IPS DF 4.7 (cell line): ENCODE data around the gene LORICRIN.
"Not testable (repeated sequence)": the region's sequence is repeated elsewhere in the genome, so short reads cannot be mapped to it uniquely, and the experiment has no call there.

ENCODE experiments used
- DNase-seq: peaks from one replicate; pipeline ENCODE4 v3.0.0-alpha.2; 2013; ENCODE audit warnings: low spot score; ENCODE audit errors: extremely low read depth

LORICRIN gene

DNA sequence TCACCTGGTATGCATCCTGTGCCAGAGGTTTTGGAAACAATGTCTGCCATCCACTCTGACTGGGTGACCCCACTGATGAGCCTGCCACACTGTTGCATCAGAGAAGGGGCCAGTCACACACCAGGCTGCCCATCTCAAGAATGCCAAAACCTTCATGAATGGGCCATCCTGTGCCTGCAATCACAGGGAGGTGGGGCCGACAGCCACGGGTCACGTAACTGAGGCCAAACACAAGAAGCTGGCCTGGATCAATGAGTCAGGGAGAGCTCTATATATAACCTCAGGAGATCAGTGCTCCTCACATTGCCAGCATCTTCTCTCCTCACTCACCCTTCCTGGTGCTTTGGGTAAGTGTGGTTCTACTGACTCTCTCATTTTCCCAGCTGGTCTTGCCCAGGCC is at the start of gene LORICRIN:
Gene LORICRIN, plus strand, starts transcription at position 301 of the 400 bp plus-strand sequence. CDS start 1,263 bp downstream, outside the sequence.
- no peak for DNase-seq

DNA sequence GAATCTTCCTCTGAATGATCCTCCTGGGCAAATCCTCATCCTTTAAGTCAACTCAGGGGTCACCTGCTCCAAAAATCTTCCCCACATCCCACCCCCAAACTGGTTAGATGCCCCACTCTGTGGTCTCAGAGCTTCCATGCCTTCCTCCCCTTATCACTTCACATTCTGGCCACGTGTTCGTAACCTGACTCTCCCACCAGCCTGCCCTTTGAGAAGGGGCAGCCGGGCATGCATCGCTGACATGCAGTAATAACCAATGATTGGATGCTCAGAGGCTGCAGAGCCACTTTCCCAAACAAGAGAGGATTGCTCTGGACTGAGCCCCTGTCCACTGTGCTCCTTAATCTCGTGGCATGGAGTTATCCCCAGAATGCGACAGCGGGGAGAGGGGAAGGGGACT is 49.3 kb upstream of the LORICRIN start:
- no peak for DNase-seq

GRCh38 chr1:153212201-153212600 is 47.3 kb upstream of the LORICRIN start:
- DNase-seq: no peak

DNA sequence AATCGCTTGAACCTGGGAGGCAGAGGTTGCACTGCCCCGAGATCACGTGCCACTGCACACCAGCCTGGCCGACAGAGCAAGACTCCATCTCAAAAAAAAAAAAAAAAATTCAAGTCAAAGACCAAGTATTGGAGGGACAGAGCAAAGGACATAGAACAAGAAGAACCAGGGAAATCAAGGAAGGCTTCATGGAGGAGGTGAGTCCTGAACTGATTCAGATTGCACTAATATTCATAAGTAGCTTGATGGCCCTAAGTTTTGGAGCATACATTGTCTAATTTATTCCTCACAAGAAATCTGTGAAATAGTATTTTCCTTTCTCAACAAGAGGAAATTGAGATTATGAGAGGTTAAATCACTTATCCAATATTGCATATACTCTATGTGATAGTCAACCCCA is 46.0 kb upstream of the LORICRIN start:
- no peak for DNase-seq

DNA sequence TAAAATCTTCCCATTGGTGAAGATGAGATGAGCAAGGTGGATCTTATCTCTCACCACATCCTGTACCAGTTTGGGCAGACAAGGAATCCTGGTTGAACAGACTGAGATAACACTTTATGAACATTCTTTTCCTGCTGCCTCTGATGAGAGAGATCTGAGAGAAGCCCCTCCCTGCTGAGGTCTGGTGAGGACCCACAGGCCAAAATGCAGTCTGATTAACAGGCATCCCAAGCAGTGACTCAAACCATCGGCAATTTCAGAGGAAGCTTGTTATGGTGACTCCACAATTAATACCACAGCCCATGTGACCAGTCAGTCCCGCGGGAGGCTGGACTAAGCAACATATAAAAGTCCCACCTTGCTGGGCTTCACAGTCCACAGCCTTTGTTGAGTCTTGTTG is 42.3 kb upstream of the LORICRIN start, which contains the start of gene PRR9:
Gene PRR9, plus strand, starts transcription at position 373 of the 400 bp plus-strand sequence. CDS start 561 bp downstream, outside the sequence.
- DNase-seq: no peak

GRCh38 chr1:153217744-153218416 is 41.6 kb upstream of the LORICRIN start:
- DNase-seq: no peak

DNA sequence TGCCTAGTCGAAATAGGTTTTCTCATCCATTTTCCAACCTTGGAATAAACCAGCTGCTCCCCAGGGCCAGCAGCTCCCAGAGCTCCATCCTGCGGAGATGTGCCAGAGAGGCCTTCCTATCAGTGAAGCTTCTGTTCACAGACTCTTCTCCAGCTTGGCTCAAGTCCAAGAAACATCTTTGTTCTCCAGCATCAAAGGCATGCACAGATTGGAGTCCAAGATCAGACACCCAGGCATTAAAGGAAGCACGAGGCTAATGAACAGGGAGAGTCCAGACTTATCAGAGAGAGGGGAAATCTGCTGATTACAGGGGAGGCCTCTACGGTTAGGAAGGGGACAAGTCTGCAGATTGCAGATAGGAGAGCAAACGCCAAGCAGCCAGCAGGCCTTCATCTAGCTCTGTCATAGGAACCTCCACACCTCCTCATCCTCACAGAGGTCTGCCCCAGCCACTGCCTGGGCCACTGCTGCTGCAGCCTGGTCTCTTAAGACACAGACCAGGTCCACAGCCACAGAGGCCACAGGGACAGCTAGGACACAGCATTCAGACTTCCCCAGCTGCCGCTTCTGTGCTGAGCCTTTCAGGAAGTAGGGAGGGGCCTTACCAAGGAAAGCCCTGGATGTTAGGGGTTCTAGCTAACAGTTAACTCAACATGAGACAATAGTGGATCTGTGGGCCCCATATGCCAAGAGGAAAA is 38.7 kb upstream of the LORICRIN start:
- DNase-seq: no peak

- not testable (repeated sequence) for DNase-seq
Observed at GRCh38 chr1:153223040-153223891, 36.2 kb upstream of the LORICRIN start.

DNA sequence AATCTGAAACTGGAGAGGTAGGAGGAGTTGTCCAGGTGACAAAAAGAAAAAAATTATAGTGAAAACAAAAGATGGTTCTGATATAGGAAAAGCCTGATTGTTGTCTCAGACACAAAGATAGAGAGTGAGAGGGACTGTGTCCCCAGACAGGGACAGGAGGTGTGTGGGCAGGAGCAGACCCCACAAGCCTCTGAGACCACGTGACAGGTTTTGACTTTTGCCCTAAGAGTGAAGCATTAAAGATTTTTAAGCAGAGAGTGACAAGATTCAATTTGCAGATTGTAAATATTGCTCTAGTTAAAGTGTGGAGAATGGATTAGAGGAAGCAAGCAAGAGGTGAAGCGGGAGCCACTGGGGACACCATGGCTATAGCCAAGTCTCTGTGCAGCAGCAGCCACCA is 31.7 kb upstream of the LORICRIN start:
- DNase-seq: no peak

DNA sequence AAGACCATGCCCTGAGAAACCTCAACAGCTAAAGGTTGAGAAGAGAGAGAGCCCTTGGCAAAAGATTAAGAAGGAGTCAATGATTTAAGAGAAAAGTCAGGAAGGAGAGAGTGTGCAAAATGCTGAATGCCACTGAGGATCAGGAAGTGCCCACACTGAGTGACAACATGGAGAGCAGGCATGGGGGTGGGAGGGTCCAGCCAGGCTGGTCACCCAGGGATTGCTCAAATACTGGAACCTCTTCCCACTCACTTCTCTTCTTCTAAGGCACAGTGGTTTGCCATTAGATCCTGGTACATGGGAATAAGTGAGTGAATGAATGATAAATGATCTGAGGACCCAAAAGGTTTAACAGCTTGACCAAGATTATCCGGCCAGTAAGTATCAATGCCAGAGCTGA is 31.0 kb upstream of the LORICRIN start:
- DNase-seq: no peak

- DNase-seq: not testable (repeated sequence)
Observed at GRCh38 chr1:153229076-153229829, 30.2 kb upstream of the LORICRIN start.

DNA sequence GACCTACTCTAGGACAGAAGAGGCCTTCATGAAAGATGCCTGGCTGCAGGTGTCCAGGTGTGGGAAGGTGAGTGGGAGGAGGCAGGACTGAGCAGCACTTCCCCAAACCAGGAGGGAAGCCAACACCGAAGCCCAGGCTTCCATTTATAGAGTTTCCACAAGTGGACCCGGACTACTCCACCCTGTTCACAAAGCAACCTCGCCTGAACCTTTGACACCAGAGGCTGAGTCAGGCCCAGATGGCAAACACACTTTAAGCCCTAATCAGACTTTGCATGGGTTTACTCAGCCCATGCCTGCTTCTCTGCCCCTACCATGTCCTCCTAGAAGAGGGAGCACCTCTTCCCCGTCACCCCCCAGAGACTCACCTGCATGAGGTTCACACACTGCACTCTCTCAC is 28.1 kb upstream of the LORICRIN start:
- no peak for DNase-seq

DNA sequence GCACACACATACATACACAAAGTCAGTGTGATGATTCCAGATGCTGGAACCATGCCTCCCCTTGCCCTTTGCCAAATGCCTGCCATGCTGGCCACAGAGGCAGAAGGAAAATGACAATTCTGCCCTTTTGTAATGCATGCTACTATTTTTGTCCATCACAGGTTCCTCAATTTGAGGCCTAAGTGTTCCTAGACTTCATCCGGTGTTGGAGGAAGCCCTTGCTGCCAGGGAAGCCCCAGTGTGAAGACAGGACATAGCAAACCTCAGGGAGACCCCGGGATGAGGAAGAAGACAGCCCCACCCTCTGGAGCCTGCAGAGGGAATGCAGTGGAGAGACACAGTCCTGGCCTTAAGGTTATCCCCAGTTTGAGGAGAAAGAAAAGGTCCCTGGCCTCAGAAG is 27.7 kb upstream of the LORICRIN start:
- DNase-seq: no peak

- DNase-seq: no peak
Observed at GRCh38 chr1:153232553-153232952, 26.9 kb upstream of the LORICRIN start.

DNA sequence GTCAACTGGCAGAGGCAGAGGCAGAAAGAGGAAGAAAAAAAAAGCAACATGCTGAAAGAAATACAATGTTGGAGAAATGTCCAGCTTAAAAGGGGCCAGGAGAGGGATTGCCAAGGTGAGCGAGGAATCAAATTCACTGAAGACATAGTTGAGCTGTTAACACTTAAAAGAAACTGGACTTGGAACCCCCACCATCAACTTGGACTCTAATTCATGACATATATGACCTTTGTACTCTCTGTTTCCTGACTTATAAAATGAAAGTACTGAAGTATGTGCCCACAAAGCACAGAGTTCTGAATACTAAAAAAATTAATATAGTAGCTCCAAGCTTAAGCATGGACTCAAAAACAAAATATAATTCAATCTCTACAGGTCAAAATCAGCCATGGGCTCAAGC is 26.0 kb upstream of the LORICRIN start:
- DNase-seq: no peak

DNA sequence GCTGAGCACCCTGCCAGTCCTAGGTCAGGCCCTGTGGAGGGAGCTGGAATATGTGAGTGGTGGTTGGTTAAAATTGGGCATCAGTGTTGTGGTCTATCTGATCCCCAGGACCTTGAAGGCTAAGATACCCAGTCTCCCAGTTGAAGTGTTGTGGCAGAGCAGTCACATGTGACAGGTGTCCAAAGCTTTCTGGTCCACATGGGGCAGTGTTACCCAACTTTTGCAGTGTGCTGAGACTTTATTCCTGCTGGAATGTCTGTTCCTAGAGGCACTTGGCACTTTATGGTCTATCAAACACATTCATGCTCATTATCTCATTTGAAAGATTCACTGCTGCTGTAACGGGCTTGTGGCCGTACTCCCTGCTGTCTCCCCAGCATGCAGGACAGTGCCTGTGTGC is 21.0 kb upstream of the LORICRIN start:
- no peak for DNase-seq

- DNase-seq: no peak
Observed at GRCh38 chr1:153242160-153242559, 17.3 kb upstream of the LORICRIN start.

- DNase-seq: no peak
Observed at GRCh38 chr1:153245466-153245865, 14.0 kb upstream of the LORICRIN start.

DNA sequence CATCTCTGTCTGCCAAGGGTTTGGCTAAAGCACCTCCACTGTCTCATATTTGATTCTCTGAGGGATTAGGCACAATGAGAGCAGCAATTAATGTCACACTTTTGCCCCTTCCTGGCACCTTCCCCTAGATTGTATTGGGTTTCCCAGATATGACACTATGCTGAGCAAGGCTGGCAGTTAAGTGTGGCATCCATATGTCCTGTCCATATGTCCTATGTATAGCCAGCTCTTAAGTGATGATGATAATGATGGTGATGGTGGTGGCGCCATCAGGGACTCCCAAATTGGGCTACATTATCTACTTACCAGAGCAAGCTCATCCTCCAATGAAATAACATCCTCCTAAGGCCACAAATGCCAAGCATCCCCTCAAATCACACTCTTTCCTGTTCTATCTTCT is 13.5 kb upstream of the LORICRIN start:
- DNase-seq: no peak

DNA sequence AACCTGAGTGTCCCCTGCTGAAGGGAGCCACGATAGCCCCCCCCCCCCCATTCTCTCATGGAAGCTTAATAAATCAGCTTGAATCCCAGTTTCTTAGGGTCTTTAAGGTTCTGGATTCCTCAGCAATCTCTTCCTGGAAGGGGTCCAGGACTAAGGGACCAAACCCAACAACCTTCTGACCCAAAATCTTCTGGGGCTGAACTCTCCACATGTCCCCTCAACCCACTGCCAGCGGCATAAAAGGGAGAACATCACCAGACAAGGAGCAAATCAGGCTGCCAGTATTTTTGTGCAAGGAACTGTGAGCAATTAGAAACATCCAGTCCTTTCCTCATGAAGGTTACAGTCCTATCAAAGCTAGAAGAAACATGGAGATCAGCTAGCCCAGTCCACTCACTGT is 12.7 kb upstream of the LORICRIN start:
- no peak for DNase-seq

GRCh38 chr1:153248176-153248879 is 11.2 kb upstream of the LORICRIN start:
- no peak for DNase-seq
